Astrocyte of the cerebellum (primary cell): ENCODE data around the gene HMCES.

Experiments
- DNase-seq: peaks from one replicate; pipeline ENCODE4 v3.0.0-alpha.2; 2011; ENCODE audit warnings: low read depth
- H3K4me3 ChIP-seq: 2 replicates; pipeline ENCODE4 v1.5.1; 2011; ENCODE audit warnings: mild to moderate bottlenecking, low read depth, low read length, moderate library complexity
- in situ Hi-C: cut with HindIII; loops from 2 replicates; pipeline ENCODE4 v1.10.0; 2017; ENCODE audit warnings: low sequenced_read_pairs
- TF ChIP-seq, protein P1 (sequence below): IDR thresholded peaks from 2 replicates; pipeline ENCODE4 v1.5.1; 2012; ENCODE audit warnings: low read length, low read depth, moderate library complexity, mild to moderate bottlenecking; ENCODE audit errors: missing control alignments

HMCES gene

DNA sequence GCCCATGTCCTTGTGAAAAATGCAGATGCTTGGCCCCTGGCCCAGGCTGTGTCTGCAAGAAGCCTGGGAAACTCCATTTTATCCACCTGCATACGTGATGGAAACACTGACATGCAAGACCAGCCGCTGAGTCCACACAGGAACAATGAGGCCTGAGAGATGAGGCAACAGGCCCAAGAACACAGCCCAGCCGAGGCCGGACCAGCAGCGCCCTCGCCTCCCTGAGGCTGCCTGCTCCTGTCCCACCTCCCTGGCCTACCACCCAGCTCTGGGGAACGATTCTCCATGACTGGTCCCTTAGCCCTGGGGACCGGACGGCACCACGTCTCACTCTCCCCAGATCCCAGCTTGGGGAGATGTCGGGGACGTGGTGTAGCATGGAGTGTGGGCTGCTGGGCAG lies 47.5 kb downstream of the HMCES start:
- no peak for DNase-seq
- H3K4me3 ChIP-seq: no peak overlapping the region
- TF ChIP-seq, protein P1, sequence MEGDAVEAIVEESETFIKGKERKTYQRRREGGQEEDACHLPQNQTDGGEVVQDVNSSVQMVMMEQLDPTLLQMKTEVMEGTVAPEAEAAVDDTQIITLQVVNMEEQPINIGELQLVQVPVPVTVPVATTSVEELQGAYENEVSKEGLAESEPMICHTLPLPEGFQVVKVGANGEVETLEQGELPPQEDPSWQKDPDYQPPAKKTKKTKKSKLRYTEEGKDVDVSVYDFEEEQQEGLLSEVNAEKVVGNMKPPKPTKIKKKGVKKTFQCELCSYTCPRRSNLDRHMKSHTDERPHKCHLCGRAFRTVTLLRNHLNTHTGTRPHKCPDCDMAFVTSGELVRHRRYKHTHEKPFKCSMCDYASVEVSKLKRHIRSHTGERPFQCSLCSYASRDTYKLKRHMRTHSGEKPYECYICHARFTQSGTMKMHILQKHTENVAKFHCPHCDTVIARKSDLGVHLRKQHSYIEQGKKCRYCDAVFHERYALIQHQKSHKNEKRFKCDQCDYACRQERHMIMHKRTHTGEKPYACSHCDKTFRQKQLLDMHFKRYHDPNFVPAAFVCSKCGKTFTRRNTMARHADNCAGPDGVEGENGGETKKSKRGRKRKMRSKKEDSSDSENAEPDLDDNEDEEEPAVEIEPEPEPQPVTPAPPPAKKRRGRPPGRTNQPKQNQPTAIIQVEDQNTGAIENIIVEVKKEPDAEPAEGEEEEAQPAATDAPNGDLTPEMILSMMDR: no peak
- in situ Hi-C loops: no loop called here

DNA sequence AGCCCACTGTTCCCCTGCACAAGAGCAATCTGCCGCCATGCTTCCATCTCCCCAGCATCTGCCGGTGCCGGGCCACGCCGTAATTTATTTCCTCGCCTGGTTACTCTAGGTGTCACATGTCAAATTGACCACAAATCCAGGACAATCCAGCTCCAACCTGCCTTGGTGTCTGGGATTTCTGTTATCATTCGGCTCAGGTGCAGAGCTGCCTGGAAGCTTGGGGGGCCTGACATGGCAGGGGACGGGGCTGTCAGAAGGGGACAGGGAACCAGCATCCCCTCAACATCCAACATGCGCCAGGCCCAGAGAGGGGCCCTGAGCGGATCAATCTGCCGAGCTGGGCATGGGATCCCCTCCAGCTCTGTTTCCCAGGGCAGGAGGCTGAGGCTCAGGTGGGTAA lies 47.9 kb downstream of the HMCES start:
- in situ Hi-C loops: no loop called here
- DNase-seq: no peak
- TF ChIP-seq, protein P1: no peak
- no peak overlapping the region for H3K4me3 ChIP-seq

DNA sequence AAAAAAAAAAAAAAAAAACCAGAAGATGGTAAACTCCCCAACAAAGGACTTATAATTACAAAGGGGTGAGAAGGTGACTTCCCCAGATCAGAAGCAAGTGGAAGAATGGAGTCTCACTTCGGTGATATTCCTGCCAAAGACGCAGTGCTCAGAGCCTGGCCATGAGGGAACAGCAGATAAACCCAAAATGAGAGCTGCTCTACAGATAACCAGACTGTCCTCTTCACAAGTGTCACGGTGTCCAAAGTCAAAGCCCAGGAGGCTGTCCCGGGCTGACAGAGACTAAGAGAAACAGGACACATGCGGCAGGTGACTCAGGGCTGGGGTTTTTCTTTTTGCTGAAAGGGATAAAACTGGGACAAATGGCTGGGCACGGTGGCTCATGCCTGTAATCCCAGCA lies 48.8 kb downstream of the HMCES start:
- TF ChIP-seq, protein P1: no peak
- DNase-seq: no peak
- H3K4me3 ChIP-seq: no peak overlapping the region
- in situ Hi-C loops: no loop called here

DNA sequence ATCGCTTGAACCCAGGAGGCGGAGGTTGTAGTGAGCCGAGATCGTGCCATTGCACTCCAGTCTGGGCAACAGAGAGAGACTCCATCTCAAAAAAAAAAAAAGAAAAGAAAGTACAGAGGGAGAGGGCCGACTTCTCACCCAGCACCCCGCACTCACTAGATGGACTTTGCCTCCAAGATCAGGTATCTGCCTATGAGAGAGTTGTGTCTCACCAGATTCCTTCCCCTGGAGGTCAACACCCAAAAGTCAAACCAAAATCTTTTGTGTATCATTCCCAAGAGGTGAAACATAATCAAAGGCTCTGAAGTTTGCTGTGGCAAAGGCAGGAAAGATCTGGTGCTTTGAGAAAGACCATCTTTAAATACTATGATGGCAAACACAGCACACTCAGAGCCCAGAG lies 51.2 kb downstream of the HMCES start:
- in situ Hi-C loops: no loop called here
- DNase-seq: no peak

DNA sequence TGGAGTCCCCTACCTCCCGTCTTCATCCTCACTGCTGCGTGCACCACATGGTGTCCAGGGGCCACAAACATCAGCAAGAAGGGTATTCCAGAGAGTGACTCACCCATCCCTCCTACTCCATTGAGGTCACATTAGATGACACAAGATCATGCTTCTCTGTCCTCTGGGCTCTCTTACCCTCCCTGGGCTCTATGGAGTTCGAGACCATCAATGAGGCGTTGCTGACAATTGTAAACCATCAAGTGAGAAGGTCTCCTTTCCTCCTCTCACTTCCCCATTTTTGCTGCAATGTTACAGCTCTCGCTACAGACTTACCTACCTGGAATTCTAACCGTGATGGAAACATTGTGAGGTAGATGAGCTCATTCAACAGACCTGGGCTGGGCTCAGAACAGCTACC lies 51.7 kb downstream of the HMCES start:
- in situ Hi-C loops: no loop called here
- no peak for DNase-seq
- TF ChIP-seq, protein P1: no peak
- no peak overlapping the region for H3K4me3 ChIP-seq

More for the DNA sequence above, 51.2 kb downstream of the HMCES start:
- H3K4me3 ChIP-seq: no peak overlapping the region
- TF ChIP-seq, protein P1: no peak

DNA sequence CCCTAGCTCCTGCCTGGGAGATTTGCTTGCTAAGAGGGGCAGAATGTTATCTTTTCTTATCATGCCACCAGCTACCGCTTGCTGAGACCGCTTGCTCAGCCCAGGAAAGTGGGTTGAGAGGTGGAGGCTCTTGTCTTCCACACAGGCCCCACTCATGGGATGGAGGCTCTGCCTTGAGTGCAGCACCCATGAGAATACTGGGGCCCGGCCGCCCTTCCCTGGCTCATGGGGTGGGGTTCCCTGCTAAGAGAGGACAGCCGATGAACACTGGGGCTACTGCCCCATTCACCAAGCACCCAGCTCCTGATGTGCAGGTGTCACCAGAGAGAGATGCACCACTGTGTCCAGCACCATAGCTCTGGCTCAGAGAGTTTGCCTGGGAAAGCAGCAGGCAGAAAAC lies 55.2 kb downstream of the HMCES start:
- in situ Hi-C loops: no loop called here
- TF ChIP-seq, protein P1: no peak
- no peak overlapping the region for H3K4me3 ChIP-seq
- no peak for DNase-seq
